Kidney (tissue), 14 donors: ENCODE data around the gene MBOAT2. TPM values are rescaled to one million over a fixed set of nuclear protein-coding genes. Genes with fewer than 3 reads are reported as not detected.
A peak's percentile ranks its signal among the peaks of the same experiment; 100 is the strongest.

Experiments used
- DNase-seq, 5 donors: peaks; one replicate each; pipeline ENCODE4 v3.0.0-alpha.2; 2013 to 2020
- FAIRE-seq: peaks from 2 replicates; lab custom pipeline; 2012; peaks lifted over from hg19 to GRCh38; lab: Jason Lieb, UNC
- H3K27ac ChIP-seq, 2 donors: one replicate each; pipeline ENCODE4 v1.7.0; 2013; ENCODE audit warnings: low read depth in 2 of 2, low read length in 2 of 2, inconsistent platforms in 1 of 2
- H3K27me3 ChIP-seq: one replicate; pipeline ENCODE4 v1.7.1; 2013; ENCODE audit warnings: low read length, inconsistent platforms; ENCODE audit not compliant: control insufficient read depth, insufficient read depth
- H3K36me3 ChIP-seq, 3 donors: one replicate each; pipeline versions ENCODE4 v1.7.0 to v1.7.1; 2013; ENCODE audit warnings: low read length in 3 of 3, control low read depth in 1 of 3, inconsistent platforms in 1 of 3; ENCODE audit not compliant: insufficient read depth in 3 of 3, control insufficient read depth in 2 of 3
- H3K4me1 ChIP-seq, 3 donors: one replicate each; pipeline versions ENCODE4 v1.7.0 to v1.7.1; 2013; ENCODE audit warnings: low read length in 3 of 3, inconsistent platforms in 1 of 3, low read depth in 1 of 3; ENCODE audit not compliant: control insufficient read depth in 2 of 3, insufficient read depth in 2 of 3
- H3K4me3 ChIP-seq, 3 donors: one replicate each; pipeline versions ENCODE4 v1.7.0 to v1.8.1; 2013; ENCODE audit warnings: low read length in 3 of 3, control low read depth in 1 of 3, inconsistent platforms in 1 of 3
- H3K9ac ChIP-seq, 3 donors: one replicate each; pipeline versions ENCODE4 v1.7.0 to v1.7.1; 2013; ENCODE audit warnings: low read length in 3 of 3, control low read depth in 1 of 3, inconsistent platforms in 1 of 3
- H3K9me3 ChIP-seq, 3 donors: one replicate each; pipeline versions ENCODE4 v1.7.0 to v1.7.1; 2013; ENCODE audit warnings: low read length in 3 of 3, control low read depth in 1 of 3, inconsistent platforms in 1 of 3; ENCODE audit not compliant: control insufficient read depth in 2 of 3, insufficient read depth in 1 of 3
- intact Hi-C: fragments of 100-400 bp; cut with DNase I; formaldehyde crosslinking; loops from one replicate; pipeline ENCODE4 v1.11.1; 2022
- polyA plus RNA-seq: library from polyadenylated mRNA; stranded (reverse); fragments of 350-450 nt; fragmentation: Illumina TruSeq; extraction: RNeasy Lipid Tissue Mini Kit (QIAGEN cat#74804); gene quantifications from one replicate; pipeline ENCODE4 v1.2.3, GENCODE V29; 2014; ENCODE audit warnings: low read depth, low replicate concordance; ENCODE audit not compliant: insufficient read depth
- total RNA-seq: library from RNA; stranded (reverse); fragmentation: NEBNext Ultra II Directional; extraction: Animal tissue kit (Norgen Biotek cat#: 25700); gene quantifications from one replicate; pipeline ENCODE4 v1.2.1, GENCODE V29; 2021
- TF ChIP-seq, protein P1 (sequence below): IDR thresholded peaks from 3 replicates; pipeline ENCODE4 v1.5.1; 2012; ENCODE audit warnings: mild to moderate bottlenecking, moderate library complexity, borderline replicate concordance; ENCODE audit not compliant: insufficient read depth; ENCODE audit errors: extremely low read depth
- donor health status: control.
- donor health status: control.
- donor health status: control.
- donor health status: control.
- donor health status: control.
- donor health status: DM: yes; HTN: yes; CAD: no.
- donor health status: Normal renal cell carcinoma (clear cell type).

The MBOAT2 gene
- total and polyA plus RNA-seq, 2 donors from 2014 or later: 15.9 to 28.6 TPM

DNA sequence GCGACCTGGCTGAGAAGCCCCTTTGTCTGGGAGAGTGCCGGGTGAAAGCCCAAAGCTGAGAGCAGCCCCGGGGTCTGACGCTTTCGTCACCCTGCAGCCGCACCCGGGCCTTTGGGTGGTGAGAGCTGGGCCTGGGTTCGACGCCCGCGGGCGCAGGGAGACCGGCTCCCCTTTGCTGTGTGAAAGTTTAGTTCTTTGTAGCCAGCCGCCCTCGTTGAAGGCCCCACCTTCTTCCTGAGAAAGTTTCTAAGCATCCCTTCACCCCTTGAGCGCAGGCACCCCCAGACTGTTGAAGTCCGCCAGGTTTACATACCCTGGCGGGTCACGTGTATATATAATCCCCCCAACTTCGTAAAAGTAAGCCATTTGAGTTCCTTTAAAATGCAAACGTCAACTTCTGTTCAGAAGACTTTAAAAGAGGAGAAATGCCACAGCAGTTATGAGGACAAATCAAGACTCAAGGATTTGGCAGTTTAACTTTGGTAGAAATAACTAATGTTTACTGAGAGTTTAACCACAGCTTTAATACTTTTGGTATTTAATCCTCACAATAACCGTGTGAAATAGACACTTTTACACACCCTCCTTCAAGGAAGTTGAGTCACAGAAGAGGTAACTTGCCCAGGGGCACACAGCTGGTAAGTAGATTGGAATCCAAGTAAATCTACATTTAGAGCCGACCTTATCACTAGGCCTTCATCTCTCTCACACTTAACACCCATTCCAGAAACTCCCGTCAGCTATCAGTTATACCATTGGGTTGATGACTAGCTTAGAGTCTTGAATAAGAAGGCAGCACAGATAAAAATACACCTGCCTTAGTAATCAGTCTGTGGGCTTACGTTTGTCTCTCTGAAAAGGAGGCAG is 1.1 kb upstream of the MBOAT2 start:
- TF ChIP-seq, protein P1, sequence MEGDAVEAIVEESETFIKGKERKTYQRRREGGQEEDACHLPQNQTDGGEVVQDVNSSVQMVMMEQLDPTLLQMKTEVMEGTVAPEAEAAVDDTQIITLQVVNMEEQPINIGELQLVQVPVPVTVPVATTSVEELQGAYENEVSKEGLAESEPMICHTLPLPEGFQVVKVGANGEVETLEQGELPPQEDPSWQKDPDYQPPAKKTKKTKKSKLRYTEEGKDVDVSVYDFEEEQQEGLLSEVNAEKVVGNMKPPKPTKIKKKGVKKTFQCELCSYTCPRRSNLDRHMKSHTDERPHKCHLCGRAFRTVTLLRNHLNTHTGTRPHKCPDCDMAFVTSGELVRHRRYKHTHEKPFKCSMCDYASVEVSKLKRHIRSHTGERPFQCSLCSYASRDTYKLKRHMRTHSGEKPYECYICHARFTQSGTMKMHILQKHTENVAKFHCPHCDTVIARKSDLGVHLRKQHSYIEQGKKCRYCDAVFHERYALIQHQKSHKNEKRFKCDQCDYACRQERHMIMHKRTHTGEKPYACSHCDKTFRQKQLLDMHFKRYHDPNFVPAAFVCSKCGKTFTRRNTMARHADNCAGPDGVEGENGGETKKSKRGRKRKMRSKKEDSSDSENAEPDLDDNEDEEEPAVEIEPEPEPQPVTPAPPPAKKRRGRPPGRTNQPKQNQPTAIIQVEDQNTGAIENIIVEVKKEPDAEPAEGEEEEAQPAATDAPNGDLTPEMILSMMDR: no peak
- Histone ChIP-seq H3K4me1 (peaks cover 0 to 4% (median 0%) of the 10 kb centered on the region in 3 donors), H3K9ac (peak overlapping the region; percentile 33 to 88 (median 79)), H3K9me3 (no peaks in the 10 kb centered on the region), H3K36me3 (no peaks in the 10 kb centered on the region), H3K27me3 (no peaks in the 10 kb centered on the region), H3K27ac (peak overlapping the region; percentile 78), H3K4me3 (peak overlapping the region; percentile 61 to 74 (median 64))
- intact Hi-C loops: no loop called here
- no peak for DNase-seq
- FAIRE-seq: no peak

DNA sequence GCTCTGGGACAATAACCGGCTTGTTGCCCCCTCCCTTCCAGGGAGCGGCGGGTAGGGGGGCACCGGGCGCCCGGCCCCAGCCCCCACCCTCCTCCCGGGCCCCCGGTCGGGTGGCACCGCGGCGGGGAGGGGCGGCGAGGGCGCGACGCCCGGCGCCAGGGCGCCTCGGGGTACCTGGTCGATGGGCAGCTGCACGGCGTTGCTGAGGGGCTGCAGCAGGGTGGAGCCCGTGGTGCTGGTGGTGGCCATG is 193 bp downstream of the MBOAT2 start:
- TF ChIP-seq, protein P1: no peak
- no peak overlapping the region for H3K27ac ChIP-seq
- H3K36me3 ChIP-seq: no peaks in the 10 kb centered on the region
- DNase-seq: no peak
- no peaks in the 10 kb centered on the region for H3K27me3 ChIP-seq
- no peaks in the 10 kb centered on the region for H3K9me3 ChIP-seq
- H3K9ac ChIP-seq: peak overlapping the region in 1 of 3 donors; percentile 73
- H3K4me1 ChIP-seq: peaks cover 0 to 4% (median 0%) of the 10 kb centered on the region in 3 donors
- intact Hi-C loops: no loop called here
- no peak for FAIRE-seq
- peak overlapping the region; percentile 69 to 85 (median 81) for H3K4me3 ChIP-seq

DNA sequence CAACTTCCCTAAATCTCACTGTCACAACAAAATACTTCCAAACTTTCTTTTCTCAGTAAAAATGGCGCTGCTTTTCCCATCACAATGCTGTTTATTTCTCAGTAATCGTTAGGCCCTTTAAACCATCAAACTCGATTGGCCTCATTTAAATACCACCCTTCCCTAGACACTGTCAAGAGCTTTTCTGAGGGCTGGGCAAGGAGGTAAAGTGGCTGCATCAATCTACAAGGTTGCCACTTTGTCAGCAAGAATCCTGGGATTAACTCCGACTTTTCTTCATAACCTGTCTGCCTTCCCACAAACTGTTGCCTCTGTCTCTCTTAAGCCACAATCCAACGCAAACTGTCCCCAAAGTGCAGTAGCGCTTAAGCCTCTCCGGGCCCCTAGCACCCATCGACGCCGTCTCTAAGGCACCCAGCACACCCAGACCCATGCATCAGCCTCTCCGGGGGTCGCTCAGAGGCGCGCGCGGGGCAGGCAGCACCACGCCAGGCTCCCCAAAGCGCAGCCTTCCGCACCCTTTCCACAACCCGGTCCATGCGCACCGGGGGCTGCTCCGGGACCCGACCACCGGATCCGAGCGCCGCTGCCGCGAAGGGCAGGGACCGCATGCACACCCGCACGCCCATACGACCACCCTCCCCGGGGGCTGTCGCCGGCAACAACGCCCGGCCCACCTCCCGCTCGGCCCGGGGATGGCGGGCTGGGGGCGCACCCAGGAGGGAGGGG is 683 bp downstream of the MBOAT2 start:
- intact Hi-C loops: no loop called here
- no peaks in the 10 kb centered on the region for H3K27me3 ChIP-seq
- peak overlapping the region; percentile 69 to 79 (median 73) for H3K9ac ChIP-seq
- FAIRE-seq: no peak
- H3K27ac ChIP-seq: peak overlapping the region; percentile 23 to 43
- no peaks in the 10 kb centered on the region for H3K9me3 ChIP-seq
- DNase-seq: peak; percentile 25 to 78 (median 60)
- peaks cover 0 to 4% (median 0%) of the 10 kb centered on the region in 3 donors for H3K4me1 ChIP-seq
- H3K36me3 ChIP-seq: no peaks in the 10 kb centered on the region
- H3K4me3 ChIP-seq: peak overlapping the region; percentile 69 to 85 (median 81)
- TF ChIP-seq, protein P1: no peak
